GM12878 (cell line): ENCODE measurements around the gene ZNG1A. TPM values are rescaled to one million over a fixed set of nuclear protein-coding genes. Genes with fewer than 3 reads are reported as not detected.
"Not testable (repeated sequence)": the region's sequence is repeated elsewhere in the genome, so short reads cannot be mapped to it uniquely, and the experiment has no call there.

Experiments
- ATAC-seq: fragments of 200-7000 bp; cut with Tn5 transposase; 3 replicates; pipeline ENCODE4 v1.9.1; 2020; ENCODE audit warnings: mild to moderate bottlenecking, moderate library complexity
- BruUV-seq: library from RNA; stranded (reverse); fragments of 400-500 nt; replicated peaks from 2 replicates; lab custom pipeline; 2021; lab: Mats Ljungman, UMichigan
- CTCF ChIA-PET: fragments of 300-600 bp; sonication (Branson Sonifier 250); formaldehyde crosslinking; extraction: SDS; loops from one replicate; lab custom pipeline; 2021; ENCODE audit warnings: inconsistent platforms; lab: Yijun Ruan, JAX
- POLR2A ChIA-PET: fragments of 350-600 bp; formaldehyde crosslinking; extraction: SDS; loops from one replicate; lab custom pipeline; 2021; ENCODE audit warnings: inconsistent platforms; lab: Charles Lee
- RAD21 ChIA-PET: fragments of 300-600 bp; sonication (Branson Sonifier 250); formaldehyde crosslinking; loops from one replicate; lab custom pipeline; 2023; ENCODE audit warnings: antibody characterized with exemption; ENCODE audit not compliant: unreplicated experiment; lab: Charles Lee
- SMC1A ChIA-PET: fragments of 300-600 bp; sonication (Branson Sonifier 250); formaldehyde crosslinking; loops from one replicate; lab custom pipeline; 2023; ENCODE audit not compliant: unreplicated experiment, uncharacterized antibody; lab: Charles Lee
- DNase-seq: peaks from one replicate; pipeline ENCODE4 v3.0.0-alpha.2; 2011; ENCODE audit warnings: low read depth, low spot score
- FAIRE-seq: peaks from 3 replicates; lab custom pipeline; 2011; peaks lifted over from hg19 to GRCh38; lab: Jason Lieb, UNC
- H2AFZ ChIP-seq: 2 replicates; pipeline ENCODE4 v1.6.0; 2011; ENCODE audit warnings: low read depth, low read length, control low read depth; ENCODE audit not compliant: control insufficient read depth
- H3K27ac ChIP-seq: 2 replicates; pipeline ENCODE4 v1.5.1; 2011; ENCODE audit warnings: control low read depth; ENCODE audit not compliant: control insufficient read depth, insufficient read depth
- H3K27me3 ChIP-seq, 2 experiments: replicated peaks in 1 of 2; 2 replicates each; pipeline versions ENCODE4 v1.6.0 to v1.6.1; 2011; ENCODE audit warnings: low read length in 1 of 2; ENCODE audit not compliant: control insufficient read depth in 2 of 2, insufficient read depth in 2 of 2
- H3K36me3 ChIP-seq, 2 experiments: 2 replicates each; pipeline ENCODE4 v1.5.1; 2011; ENCODE audit warnings: low read length in 1 of 2; ENCODE audit not compliant: control insufficient read depth in 2 of 2, insufficient read depth in 2 of 2
- H3K4me1 ChIP-seq: 2 replicates; pipeline ENCODE4 v1.6.1; 2011; ENCODE audit warnings: mild to moderate bottlenecking, low read length, moderate library complexity, mixed read lengths; ENCODE audit not compliant: control insufficient read depth, insufficient read depth
- H3K4me2 ChIP-seq: 2 replicates; pipeline ENCODE4 v1.6.0; 2011; ENCODE audit warnings: control low read depth; ENCODE audit not compliant: control insufficient read depth, insufficient read depth
- H3K4me3 ChIP-seq: fragments of 200-600 bp; sonication (generic); 2 replicates; pipeline ENCODE4 v1.5.1; 2016
- H3K79me2 ChIP-seq: 2 replicates; pipeline ENCODE4 v1.6.0; 2011; ENCODE audit warnings: low read length; ENCODE audit not compliant: control insufficient read depth, insufficient read depth
- H3K9ac ChIP-seq: 2 replicates; pipeline ENCODE4 v1.8.0; 2011; ENCODE audit warnings: low read length, control low read depth, mixed read lengths; ENCODE audit not compliant: control insufficient read depth, insufficient read depth
- H3K9me3 ChIP-seq: replicated peaks from 3 replicates; pipeline ENCODE4 v1.5.1; 2011; ENCODE audit warnings: mild to moderate bottlenecking, low read length; ENCODE audit not compliant: control insufficient read depth, insufficient read depth
- H4K20me1 ChIP-seq: 2 replicates; pipeline ENCODE4 v1.6.0; 2011; ENCODE audit not compliant: control insufficient read depth, insufficient read depth
- GATAD2B ChIP-seq: fragments of 450-650 bp; conservative IDR thresholded peaks from 2 replicates; pipeline ENCODE4 v1.6.1; 2017; ENCODE audit warnings: low read depth, mild to moderate bottlenecking, moderate library complexity
- IKZF1 ChIP-seq: fragments of 450-650 bp; conservative IDR thresholded peaks from 2 replicates; pipeline ENCODE4 v1.6.1; 2017; ENCODE audit warnings: antibody characterized with exemption, mild to moderate bottlenecking
- LARP7 ChIP-seq: fragments of 450-650 bp; IDR thresholded peaks from 2 replicates; pipeline ENCODE4 v1.6.1; 2017; ENCODE audit warnings: mild to moderate bottlenecking
- SUZ12 ChIP-seq: fragments of 200-600 bp; sonication (generic); IDR thresholded peaks from one replicate; pipeline ENCODE4 v1.6.1; 2018; ENCODE audit warnings: antibody characterized with exemption, mild to moderate bottlenecking; ENCODE audit not compliant: unreplicated experiment
- WGBS: methylation state at CpG from one replicate; pipeline ENCODE4 v1.1.6; 2016; ENCODE audit warnings: low lambda C conversion rate; ENCODE audit not compliant: insufficient replicate concordance, insufficient coverage; ENCODE audit errors: missing lambda C conversion rate; 5-methylcytosine and 5-hydroxymethylcytosine counted together
- in situ Hi-C: fragments of 300-500 bp; cut with MboI; formaldehyde crosslinking; loops from 9 replicates; pipeline ENCODE4 v1.14.3; 2018; ENCODE audit warnings: mixed read lengths
- intact Hi-C: fragments of 100-400 bp; cut with micrococcal nuclease; formaldehyde crosslinking; loops from one replicate; pipeline ENCODE4 v1.14.2; 2022; ENCODE audit not compliant: unreplicated experiment
- polyA plus RNA-seq, 11 experiments: library from polyadenylated mRNA; depleted of rRNA in 4 of 11; unstranded in 6 of 11; stranded (reverse) in 5 of 11; fragments of >200 nt; fragmentation: Nextera tagmentation in 4 of 11; fragmentation: Illumina TruSeq in 1 of 11; extraction: Ambion mirVana in 4 of 11; extraction: Trizol in 1 of 11; gene quantifications; 1 replicate in 1 of 11; 2 replicates in 10 of 11; pipeline versions ENCODE4 v1.2.1 to v1.2.3, GENCODE V29; 2011 to 2016; ENCODE audit warnings: inconsistent platforms in 2 of 11, missing spikeins in 2 of 11, low read depth in 1 of 11
- total RNA-seq, 4 experiments: library from RNA; depleted of rRNA in 3 of 4; stranded (reverse); fragments of >200 nt in 3 of 4; fragmentation: Illumina TruSeq in 1 of 4; extraction: Trizol in 1 of 4; gene quantifications; 2 replicates each; pipeline versions ENCODE4 v1.2.1 to v1.2.3, GENCODE V29; 2013 to 2021

The ZNG1A gene
- total and polyA plus RNA-seq, 10 of the 15 experiments (the other 5 are each of a cell fraction or from before 2014, with no cell fraction given), result 48.0 to 179 (median 96.7) TPM

DNA sequence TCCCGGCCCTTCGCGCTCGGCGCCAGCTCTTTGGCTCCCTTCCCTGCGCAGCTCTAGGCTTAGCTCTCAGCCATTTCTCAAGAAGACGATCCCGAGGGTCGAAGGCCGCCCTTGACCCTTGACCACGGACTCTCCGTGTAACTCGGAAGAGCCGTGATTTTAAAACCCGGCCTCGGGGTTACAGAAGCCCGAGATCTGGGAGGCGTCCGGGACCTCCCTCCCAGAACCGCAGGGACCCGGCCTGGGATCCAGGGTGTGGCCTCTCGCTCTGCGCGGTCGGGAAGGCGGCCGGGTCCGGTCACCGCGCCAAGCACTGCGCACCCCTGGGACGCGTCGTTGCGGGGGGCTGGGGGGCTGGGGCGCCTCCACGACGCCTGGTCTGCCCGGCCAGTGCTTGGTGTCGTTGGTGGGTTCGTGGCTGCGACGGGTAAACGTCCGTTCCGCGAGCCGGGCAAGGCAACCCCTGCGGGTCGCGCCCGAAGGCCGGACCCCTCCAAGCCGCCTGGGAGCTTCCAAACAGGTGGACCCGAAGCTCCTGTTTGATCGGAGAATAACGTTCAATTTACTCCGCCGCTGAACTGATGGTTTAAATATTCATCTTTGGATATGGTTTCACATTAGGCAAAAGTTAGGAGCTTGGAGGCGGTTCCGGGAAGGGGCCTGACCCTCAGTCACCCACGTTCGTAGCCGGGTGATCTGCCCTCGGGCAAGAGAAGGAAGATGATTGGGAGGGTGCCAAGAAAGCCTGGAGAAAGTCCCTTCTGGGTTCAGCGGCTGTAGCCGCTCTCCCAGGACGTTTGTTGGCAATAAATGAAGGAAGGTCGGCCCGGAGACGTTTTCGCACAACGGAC, 64.4 kb downstream of the ZNG1A start:
- H3K27me3 ChIP-seq, H3K36me3 ChIP-seq, RAD21 ChIA-PET, POLR2A ChIA-PET, BruUV-seq, H3K4me1 ChIP-seq, H3K27ac ChIP-seq, H4K20me1 ChIP-seq, H3K9me3 ChIP-seq, SMC1A ChIA-PET, FAIRE-seq, H2AFZ ChIP-seq, H3K9ac ChIP-seq, H3K79me2 ChIP-seq, DNase-seq, intact Hi-C loops, CTCF ChIA-PET, in situ Hi-C loops: not testable (repeated sequence)
- peak; percentile 49 for ATAC-seq
- peak; percentile 44 for TF ChIP-seq SUZ12
- H3K4me2 ChIP-seq, result peak overlapping the region; percentile 71
- 12% methylated on average over 51 of the region's 73 CpGs for WGBS
- H3K4me3 ChIP-seq, result peak overlapping the region; percentile 70

GRCh38 chr9:113468-114266, 65.2 kb downstream of the ZNG1A start:
- H3K4me1 ChIP-seq, H3K79me2 ChIP-seq, intact Hi-C loops, DNase-seq, H3K27me3 ChIP-seq, POLR2A ChIA-PET, H3K27ac ChIP-seq, SMC1A ChIA-PET, H4K20me1 ChIP-seq, H3K9me3 ChIP-seq: not testable (repeated sequence)
- ATAC-seq, result peak; percentile 87
- WGBS, result 13% methylated on average over 88 of the region's 111 CpGs
- TF ChIP-seq IKZF1 (peak; percentile 38; the same call in 1 of the 2 replicates), LARP7 (0 out of 2 replicates have a peak, but pooled peaks have one; percentile 30), SUZ12 (peak; percentile 95), GATAD2B (peak; percentile 61; the same call in 1 of the 2 replicates)
- TF ChIP-seq, all 136 proteins: peak for 4; not testable (repeated sequence) for 132
- CTCF ChIA-PET, RAD21 ChIA-PET, BruUV-seq, H3K36me3 ChIP-seq, FAIRE-seq, in situ Hi-C loops, H3K9ac ChIP-seq: not testable (repeated sequence)
- peak overlapping the region; percentile 55; the same call in 1 of the 2 replicates for H2AFZ ChIP-seq
- H3K4me2 ChIP-seq, result peak overlapping the region; percentile 71
- H3K4me3 ChIP-seq, result peak overlapping the region; percentile 70
